GM11168 (cell line): ENCODE data around the gene NUP210.

Source experiments
- in situ Hi-C: fragments of 300-500 bp; cut with MboI; formaldehyde crosslinking; loops from one replicate; pipeline ENCODE4 v1.12.0; 2022; ENCODE audit warnings: low sequenced_read_pairs; ENCODE audit not compliant: unreplicated experiment

The NUP210 gene

DNA sequence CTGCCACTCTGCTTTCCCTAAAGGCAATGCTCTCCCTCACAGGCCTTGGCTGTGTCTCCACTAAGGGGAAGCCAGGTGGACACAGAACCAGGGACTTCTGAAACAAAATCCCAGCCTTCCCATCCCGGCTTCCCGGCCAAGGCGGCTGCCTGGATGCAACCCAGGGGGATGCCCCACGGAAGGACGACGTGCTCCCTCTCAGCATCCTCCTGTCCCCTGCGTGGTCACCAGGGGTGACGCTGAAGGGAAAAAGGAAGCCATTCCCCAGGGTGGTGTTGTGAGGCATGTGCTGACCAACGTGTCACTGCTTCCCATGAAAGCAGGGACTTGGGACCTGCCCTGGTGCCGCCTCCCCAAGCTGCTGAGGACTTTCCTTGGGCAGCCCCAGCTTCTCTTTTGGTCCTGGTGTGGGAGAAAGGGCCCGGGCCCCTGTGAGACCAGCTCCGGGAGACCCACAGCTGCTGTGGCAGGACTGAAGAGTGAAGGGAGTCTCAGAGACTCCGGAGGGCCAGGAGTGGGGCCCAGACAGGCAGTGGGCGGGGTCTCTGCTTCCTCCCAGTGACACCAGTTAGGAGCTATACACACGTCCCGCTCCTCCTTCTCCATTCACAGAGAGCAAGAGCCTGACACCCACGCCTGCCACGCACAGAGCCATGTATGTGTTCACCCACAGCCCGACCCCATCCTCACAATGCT lies 139.2 kb downstream of the NUP210 start:
- in situ Hi-C loops, result no loop called here

DNA sequence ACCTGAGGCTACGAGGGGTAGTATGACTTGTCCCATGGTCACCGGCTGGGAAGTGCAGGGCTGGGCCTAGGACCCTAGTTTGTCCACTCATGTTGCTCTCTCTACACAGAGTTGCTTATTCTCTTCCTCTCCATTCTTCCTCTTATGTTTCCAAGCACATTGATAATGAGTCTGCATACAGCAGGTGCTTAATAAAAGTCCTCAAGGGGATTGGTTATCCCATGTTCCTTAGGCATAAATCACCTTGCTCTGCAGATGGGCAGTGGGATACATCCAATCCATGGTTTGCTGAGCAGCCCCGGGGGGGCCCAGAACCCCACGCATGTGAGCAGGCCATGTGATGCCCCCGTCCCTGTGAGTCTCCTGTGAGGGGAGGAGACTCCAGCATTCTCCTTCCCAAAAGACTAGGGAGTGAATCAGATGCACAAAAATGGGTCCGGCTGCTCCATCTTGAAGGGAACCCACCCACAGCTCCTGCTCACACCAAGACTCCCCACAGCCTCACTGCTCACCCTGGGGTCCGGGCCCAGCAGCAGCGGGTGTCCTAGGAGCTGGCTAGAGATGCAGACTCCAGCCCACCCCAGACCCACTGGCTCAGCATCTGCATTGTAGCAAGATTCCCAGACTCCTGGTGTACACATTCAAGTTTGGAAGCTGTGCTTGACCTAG lies 139.9 kb downstream of the NUP210 start:
- in situ Hi-C loops, result no loop called here

DNA sequence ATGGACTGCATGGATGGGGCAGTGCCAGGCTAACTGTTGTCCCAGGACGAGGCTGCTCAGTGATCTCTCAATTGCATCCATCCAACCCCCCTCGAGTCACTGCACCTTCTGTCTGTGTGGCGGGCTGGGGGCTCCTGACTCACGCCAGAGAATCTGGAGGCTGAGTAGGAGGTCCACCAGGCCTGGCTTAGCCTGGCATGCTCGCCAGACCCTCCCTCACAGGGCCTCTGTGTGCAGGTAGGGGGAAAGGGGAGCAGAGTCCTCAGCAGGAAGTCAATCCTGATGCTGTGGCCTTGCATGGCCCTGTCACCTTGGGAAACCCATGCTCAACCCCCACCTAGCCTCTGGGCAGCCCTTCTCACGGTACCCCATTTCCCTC lies 140.6 kb downstream of the NUP210 start:
- in situ Hi-C loops, result no loop called here

GRCh38 chr3:13278783-13279531 lies 141.2 kb downstream of the NUP210 start:
- in situ Hi-C loops, result no loop called here

DNA sequence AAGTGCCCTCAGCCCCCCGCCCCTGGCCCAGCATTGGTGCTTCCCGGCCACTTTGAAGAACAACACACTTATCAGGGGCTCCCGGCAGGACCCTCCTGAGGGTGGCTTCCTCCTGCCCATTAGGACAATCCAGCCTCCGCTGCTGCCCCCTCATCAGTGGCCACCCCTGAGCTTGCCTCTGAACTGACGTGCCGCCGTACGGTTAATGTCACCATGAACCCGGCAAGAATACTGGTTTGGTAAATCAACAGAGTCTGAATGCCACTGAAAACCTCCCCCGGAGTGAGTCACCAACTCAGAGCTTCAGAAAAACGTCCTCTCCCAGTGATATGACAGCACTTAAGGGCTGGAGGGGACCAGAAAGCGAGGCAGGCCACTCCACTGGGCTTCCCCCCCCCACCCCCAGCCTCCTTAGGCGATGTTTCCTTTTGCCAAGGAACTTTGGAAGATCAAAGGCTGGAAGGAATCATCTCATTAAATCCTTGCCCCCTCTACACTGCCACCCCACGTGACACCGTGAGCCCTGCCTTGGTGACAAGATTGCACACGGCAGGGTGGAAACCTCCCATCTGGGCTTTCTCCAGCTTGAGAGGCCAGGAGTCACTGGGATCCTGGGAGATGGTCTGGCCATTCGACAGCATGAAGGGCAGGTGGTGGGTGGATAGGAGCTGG lies 142.1 kb downstream of the NUP210 start:
- in situ Hi-C loops, result no loop called here

DNA sequence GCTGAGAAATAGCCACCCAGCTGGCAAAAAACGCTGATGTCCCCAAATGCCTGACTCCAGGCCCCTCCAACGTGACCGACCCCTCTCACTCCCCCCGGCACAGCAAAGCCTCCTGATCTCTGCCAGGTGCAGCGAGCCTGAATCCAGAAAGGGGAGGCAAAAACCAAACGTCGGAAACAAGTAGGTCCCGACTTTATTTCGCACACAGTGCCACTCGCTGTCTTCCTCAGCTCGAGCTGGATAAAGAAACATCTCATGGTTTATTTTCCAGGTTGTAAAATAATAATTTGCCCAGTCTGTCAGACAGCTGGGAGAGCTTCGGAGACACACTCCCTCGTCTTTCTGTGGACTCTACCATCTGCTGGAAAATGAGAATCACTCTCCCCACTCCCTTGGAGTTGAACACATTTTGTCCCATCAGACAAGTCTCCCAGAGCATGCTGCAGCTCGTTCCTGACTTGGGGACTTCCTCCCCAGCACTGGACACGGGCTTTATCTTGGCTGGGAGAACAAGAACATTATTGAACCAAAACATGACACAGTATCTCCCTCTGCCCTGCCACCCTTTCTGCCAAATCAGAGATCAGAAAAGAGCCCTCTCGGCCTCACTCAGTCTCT lies 142.8 kb downstream of the NUP210 start:
- in situ Hi-C loops, result no loop called here

DNA sequence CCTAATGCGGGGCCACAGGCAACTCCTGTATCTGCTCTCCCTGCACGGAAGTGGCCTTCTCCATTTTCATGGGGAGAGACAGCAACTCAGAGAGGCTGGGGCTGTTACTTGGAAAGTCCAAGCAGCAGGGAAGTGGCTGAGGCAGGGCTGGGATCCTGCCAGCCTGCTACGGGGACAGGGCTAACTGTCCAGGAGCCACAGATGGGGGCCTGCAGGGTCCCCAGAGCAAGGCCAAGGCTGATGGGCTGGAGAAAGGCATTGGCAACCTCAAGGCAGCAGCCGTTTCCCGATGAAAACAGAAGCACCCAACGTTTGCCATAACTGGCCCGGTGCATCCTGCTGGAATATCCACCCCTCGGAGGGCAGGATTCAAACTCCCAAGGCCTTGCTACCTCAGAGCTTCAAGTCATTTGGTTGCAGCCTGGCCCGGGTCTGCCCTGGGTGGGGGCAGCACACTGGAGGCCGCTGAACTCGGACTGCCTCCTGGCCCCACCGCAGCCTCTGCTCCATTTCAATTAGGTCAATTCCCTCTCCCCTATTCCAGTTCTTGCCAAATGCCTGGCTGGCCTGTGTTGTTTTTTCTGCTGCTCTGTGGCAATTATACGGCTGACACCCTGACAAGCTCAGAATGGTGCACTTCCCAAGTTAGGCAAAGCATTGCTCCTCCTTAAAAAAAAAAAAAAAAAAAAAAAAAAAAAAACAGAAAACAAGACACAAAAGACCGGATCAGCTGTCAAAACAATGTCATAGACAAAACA lies 143.5 kb downstream of the NUP210 start:
- in situ Hi-C loops, result no loop called here

GRCh38 chr3:13275376-13276005 lies 144.6 kb downstream of the NUP210 start:
- in situ Hi-C loops, result no loop called here

DNA sequence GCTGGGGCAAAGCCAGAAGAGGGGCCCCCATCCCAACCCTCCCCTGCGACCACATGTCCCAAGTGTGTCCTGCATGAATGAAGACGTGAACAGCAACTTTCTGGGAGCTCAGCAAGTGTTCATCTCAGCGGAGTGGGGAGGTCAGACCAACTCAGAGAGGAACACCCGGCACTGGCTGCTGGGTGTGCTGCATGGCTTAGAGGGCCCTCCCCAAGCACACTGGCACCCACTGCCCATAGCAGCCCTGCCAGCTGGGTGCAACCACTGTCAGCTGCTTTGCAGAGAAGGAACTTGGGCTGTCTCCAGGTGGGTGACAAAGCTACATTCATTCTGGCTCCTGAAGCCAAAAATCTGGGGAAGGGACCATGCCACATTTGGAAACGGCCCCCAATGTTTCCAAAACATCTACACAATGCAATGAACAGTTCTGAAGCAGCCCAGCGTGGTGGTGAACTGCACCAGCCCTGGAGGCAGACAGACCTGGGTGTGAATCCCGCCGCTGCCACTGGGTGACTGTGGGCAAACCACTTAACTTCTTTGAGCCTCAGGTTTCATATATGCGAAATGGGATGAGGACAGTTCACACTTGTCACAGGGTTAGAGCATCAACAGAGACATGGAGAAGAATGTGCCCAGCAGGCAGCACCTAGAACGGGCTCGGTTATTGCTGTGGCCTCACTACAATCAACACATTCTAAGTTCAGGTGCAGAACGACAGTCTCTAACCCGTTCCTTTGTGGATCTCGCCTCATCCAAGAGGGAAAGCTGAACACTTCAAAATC lies 145.4 kb downstream of the NUP210 start:
- in situ Hi-C loops, result no loop called here

DNA sequence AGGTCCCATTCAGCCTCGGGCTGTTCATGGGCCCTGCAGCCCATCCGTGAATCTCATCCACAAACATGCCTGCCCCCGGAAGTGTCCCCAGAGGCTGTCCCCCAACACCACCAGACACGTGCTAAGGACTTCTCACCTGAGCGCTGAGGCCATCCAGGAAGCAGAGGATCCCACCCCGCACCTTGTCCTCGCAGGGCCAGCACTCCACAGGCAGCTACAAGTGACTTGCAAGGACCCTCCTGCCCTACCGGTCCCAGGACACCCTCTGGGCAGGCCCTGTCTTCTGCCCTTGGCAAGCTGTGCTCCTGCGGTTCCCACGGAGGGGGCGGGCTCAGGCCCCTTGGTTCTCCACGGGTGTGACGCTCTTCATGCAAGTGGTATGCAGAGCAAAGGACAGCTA lies 146.0 kb downstream of the NUP210 start:
- in situ Hi-C loops, result no loop called here

DNA sequence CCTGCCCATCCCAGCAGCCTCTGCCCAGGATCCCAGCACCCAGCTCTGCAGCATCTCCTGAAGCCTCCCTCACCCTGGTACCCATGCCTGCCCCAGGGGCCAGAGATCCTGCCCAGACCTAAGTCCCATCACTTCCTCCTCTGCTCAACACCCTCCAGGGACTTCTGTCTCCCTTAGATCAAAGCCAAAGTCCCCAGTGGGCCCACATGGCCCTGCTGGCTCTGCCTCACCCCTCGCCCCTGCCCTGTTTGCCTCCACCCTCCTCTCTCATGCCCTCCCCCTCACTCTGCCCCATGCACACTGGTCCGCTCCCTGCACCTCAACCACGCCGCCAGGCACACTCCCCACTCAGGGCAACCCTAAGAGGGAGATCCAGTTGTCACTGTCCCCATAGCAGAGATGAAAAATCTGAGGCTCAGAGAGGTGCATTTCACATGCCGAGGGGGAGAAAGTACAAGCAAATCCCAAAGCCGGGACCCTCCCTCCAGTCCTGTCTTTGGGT lies 146.5 kb downstream of the NUP210 start:
- in situ Hi-C loops, result no loop called here

GRCh38 chr3:13272831-13273603 lies 147.1 kb downstream of the NUP210 start:
- in situ Hi-C loops, result no loop called here

DNA sequence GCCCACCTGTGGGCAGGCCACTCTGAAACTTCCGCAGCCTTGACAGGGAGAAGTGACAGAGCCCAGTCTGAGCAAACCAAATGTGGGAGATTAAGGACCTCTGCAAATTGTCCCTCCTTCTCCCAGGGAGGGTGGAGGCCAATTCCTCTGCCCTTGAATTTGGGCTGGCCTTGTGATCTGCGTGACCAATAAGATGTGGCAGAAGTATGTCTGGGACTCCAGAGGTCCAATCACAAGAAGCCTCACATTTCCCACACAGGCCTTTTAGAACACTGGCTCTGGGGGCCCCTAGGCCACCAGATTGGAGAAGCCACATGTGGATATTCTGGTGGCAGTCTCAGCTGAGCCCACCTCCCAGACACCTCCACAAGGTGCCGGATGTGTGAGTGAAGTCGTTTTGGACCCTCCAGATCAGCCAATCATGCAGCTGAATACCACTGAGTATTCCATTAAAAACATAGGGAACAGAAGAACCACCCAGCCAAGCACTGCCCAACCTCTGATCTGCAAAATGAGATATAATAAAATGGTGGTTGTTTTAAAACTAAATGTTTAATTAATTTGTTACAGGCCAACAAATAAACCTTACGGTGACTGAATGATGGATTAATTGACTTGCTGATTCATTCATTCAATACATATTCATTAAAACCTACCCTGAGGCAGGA lies 150.3 kb downstream of the NUP210 start:
- in situ Hi-C loops, result no loop called here

DNA sequence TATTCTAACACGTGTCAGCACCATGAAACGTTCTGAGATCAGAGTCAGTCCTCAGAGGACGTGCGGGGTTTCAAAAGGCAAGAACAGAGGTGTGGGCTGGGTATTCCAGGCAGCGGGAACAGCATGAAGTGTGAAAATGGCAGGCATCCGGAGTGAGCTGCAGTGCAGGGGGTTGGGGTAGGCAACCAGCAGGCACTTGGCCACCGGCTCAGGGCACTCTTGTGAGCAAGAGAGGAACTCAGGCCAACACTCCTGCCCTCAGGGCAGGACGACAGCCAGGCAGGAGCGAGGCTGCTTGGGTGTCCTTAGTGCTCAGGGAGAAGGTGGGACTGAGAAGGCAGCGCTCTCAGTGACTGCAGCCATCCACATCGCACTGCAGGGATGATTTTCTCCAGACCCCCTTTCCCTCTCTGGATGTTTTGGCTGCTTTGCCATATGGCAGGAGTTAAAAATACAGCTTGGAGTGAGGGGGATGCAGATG lies 151.1 kb downstream of the NUP210 start:
- in situ Hi-C loops, result no loop called here

- in situ Hi-C loops, result no loop called here
These were observed 152.0 kb downstream of the NUP210 start for GRCh38 chr3:13268120-13268519.

GRCh38 chr3:13266651-13267362 lies 153.3 kb downstream of the NUP210 start:
- in situ Hi-C loops, result no loop called here
